OCI-LY7 (cell line): ENCODE results near the gene STRBP. TPM values are rescaled to one million over a fixed set of nuclear protein-coding genes. Genes with fewer than 3 reads are reported as not detected.

Experiments used
- BruUV-seq: library from RNA; stranded (reverse); fragments of 400-500 nt; replicated peaks from 2 replicates; lab custom pipeline; 2021; lab: Mats Ljungman, UMichigan
- CTCF ChIA-PET: fragments of 300-600 bp; sonication (Branson Sonifier 250); formaldehyde crosslinking; loops from one replicate; lab custom pipeline; 2022; ENCODE audit warnings: antibody characterized with exemption; ENCODE audit not compliant: unreplicated experiment; lab: Charles Lee
- POLR2A ChIA-PET: fragments of 300-600 bp; sonication (Branson Sonifier 250); formaldehyde crosslinking; loops from one replicate; lab custom pipeline; 2022; ENCODE audit warnings: antibody characterized with exemption; lab: Charles Lee
- DNase-seq: peaks from one replicate; pipeline ENCODE4 v3.0.0-alpha.2; 2015; ENCODE audit warnings: low spot score
- H2AFZ ChIP-seq: fragments of 200-600 bp; sonication (generic), shearing (Covaris generic); 2 replicates; pipeline ENCODE4 v1.6.1; 2014; ENCODE audit warnings: mild to moderate bottlenecking, antibody characterized with exemption, low read length, moderate library complexity
- H3K27ac ChIP-seq: fragments of 200-600 bp; sonication (generic); 2 replicates; pipeline ENCODE4 v1.5.1; 2014; ENCODE audit warnings: mixed run types, low read depth, mild to moderate bottlenecking, moderate library complexity, low read length, inconsistent platforms; ENCODE audit not compliant: poor library complexity, severe bottlenecking
- H3K36me3 ChIP-seq: fragments of 200-600 bp; sonication (generic); 2 replicates; pipeline ENCODE4 v1.6.1; 2014; ENCODE audit warnings: mild to moderate bottlenecking, antibody characterized with exemption, low read length, moderate library complexity, mixed read lengths; ENCODE audit not compliant: insufficient read depth
- H3K4me1 ChIP-seq: fragments of 200-600 bp; sonication (generic); 2 replicates; pipeline ENCODE4 v1.5.1; 2014; ENCODE audit warnings: mild to moderate bottlenecking, low read length; ENCODE audit not compliant: insufficient read depth, poor library complexity, severe bottlenecking
- H3K4me2 ChIP-seq: fragments of 200-600 bp; sonication (generic); 2 replicates; pipeline ENCODE4 v1.6.1; 2014; ENCODE audit warnings: mild to moderate bottlenecking, low read length
- H3K4me3 ChIP-seq: fragments of 200-600 bp; sonication (generic); 2 replicates; pipeline ENCODE4 v1.5.1; 2014; ENCODE audit warnings: mild to moderate bottlenecking, low read depth, low read length; ENCODE audit not compliant: poor library complexity, severe bottlenecking
- H3K79me2 ChIP-seq: fragments of 200-600 bp; sonication (generic); 2 replicates; pipeline ENCODE4 v1.6.1; 2016; ENCODE audit warnings: low read depth, mild to moderate bottlenecking, low read length, moderate library complexity, mixed read lengths; ENCODE audit not compliant: insufficient read depth
- H3K9me2 ChIP-seq: fragments of 200-600 bp; sonication (generic); 2 replicates; pipeline ENCODE4 v1.6.1; 2016; ENCODE audit warnings: mild to moderate bottlenecking, low read length, mixed read lengths; ENCODE audit not compliant: insufficient read depth
- H3K9me3 ChIP-seq: fragments of 200-600 bp; sonication (generic); 2 replicates; pipeline ENCODE4 v1.6.1; 2014; ENCODE audit warnings: mild to moderate bottlenecking, mixed run types, low read length, mixed read lengths
- H4K20me1 ChIP-seq: fragments of 200-600 bp; sonication (generic); 2 replicates; pipeline ENCODE4 v1.6.1; 2014; ENCODE audit warnings: mild to moderate bottlenecking, antibody characterized with exemption, low read length, moderate library complexity, mixed read lengths; ENCODE audit not compliant: insufficient read depth
- EZH2phosphoT487 ChIP-seq: fragments of 200-600 bp; sonication (generic); IDR thresholded peaks from 2 replicates; pipeline ENCODE4 v1.6.1; 2018; ENCODE audit warnings: low read depth, borderline replicate concordance, mild to moderate bottlenecking, mixed run types, antibody characterized with exemption, low read length, moderate library complexity, mixed read lengths
- intact Hi-C: fragments of 100-400 bp; cut with micrococcal nuclease; formaldehyde crosslinking; loops from one replicate; pipeline ENCODE4 v1.10.0; 2022; ENCODE audit not compliant: unreplicated experiment
- total RNA-seq, 2 experiments: library from RNA; depleted of rRNA in 1 of 2; stranded (reverse); fragments of >200 nt in 1 of 2; shearing (Covaris generic) in 1 of 2; gene quantifications; 2 replicates each; pipeline ENCODE4 v1.2.3, GENCODE V29; 2014 to 2022
- TF ChIP-seq, protein P1 (sequence below): fragments of 200-600 bp; sonication (generic); conservative IDR thresholded peaks from 2 replicates; pipeline ENCODE4 v1.5.1; 2014; ENCODE audit warnings: mild to moderate bottlenecking, antibody characterized with exemption, low read length, moderate library complexity, mixed read lengths

The STRBP gene
- total RNA-seq, 2 experiments from 2014 or later, result 82.8 to 179 TPM

DNA sequence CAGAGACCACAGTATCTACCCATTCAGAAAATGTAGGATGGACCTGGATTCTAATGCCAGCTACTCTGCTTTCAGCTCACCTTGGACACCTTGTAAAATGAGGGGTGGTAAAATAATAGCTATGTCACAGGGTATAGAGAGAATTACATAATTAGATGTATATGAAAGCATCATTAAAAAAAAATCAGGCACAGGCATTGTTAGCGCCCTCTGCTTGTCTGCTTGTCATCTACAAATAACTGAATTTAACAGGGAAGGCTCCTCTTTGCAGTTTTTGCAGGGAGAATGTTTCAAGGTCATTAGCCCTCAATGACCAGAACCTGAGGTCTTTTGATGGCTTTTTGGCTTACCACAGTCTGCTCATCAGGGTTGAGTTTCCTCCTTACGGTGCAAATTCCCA, 176.9 kb downstream of the STRBP start:
- peak overlapping the region; percentile 60 for H3K27ac ChIP-seq
- intact Hi-C loops, result no loop called here
- no peak overlapping the region for H2AFZ ChIP-seq
- ChIA-PET POLR2A (interaction anchor here (0.9 to 2.3 kb wide), 7 partner anchors 10 to 248 kb away, joined by 3 to 10 read pairs (median 6); no protein-coding TSS in a partner anchor), CTCF (interaction anchor here (0.5 to 3.3 kb wide), 4 partner anchors 19 to 259 kb away, joined by 3 to 11 read pairs (median 3); no protein-coding TSS in a partner anchor)
- no peaks in the 10 kb centered on the region for H3K9me2 ChIP-seq
- H4K20me1 ChIP-seq, result no peaks in the 10 kb centered on the region
- peaks cover 65% of the 10 kb centered on the region for H3K36me3 ChIP-seq
- TF ChIP-seq EZH2phosphoT487, result no peak
- TF ChIP-seq, protein P1, sequence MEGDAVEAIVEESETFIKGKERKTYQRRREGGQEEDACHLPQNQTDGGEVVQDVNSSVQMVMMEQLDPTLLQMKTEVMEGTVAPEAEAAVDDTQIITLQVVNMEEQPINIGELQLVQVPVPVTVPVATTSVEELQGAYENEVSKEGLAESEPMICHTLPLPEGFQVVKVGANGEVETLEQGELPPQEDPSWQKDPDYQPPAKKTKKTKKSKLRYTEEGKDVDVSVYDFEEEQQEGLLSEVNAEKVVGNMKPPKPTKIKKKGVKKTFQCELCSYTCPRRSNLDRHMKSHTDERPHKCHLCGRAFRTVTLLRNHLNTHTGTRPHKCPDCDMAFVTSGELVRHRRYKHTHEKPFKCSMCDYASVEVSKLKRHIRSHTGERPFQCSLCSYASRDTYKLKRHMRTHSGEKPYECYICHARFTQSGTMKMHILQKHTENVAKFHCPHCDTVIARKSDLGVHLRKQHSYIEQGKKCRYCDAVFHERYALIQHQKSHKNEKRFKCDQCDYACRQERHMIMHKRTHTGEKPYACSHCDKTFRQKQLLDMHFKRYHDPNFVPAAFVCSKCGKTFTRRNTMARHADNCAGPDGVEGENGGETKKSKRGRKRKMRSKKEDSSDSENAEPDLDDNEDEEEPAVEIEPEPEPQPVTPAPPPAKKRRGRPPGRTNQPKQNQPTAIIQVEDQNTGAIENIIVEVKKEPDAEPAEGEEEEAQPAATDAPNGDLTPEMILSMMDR, result peak; percentile 88
- no peak overlapping the region for H3K4me3 ChIP-seq
- peak overlapping the region; percentile 63 for H3K4me2 ChIP-seq
- peaks cover 80% of the 10 kb centered on the region for H3K4me1 ChIP-seq
- DNase-seq, result peak; percentile 51
- BruUV-seq, result no TSS peak
- no peaks in the 10 kb centered on the region for H3K79me2 ChIP-seq
- peaks cover 6% of the 10 kb centered on the region; the same call in 1 of the 2 replicates for H3K9me3 ChIP-seq

DNA sequence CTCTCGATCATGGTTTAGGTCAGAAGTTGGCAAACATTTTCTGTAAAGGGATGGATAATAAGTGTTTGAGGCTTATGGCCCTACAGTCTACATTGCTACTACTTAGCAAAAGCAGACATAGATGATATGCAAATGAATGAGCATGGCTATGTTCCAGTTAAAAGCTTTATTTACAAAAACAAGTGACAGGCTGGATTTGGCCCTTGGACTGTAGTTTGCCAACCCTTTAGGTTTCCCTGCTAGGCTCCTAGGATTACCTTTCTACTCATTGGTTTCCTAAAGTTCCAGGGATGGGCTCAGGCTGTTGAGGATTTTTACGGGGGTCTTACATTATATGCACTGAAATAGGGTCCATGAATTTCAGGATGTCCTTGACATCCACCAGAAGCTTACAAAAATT, 177.4 kb downstream of the STRBP start:
- CTCF ChIA-PET, result interaction anchor here (0.5 to 3.3 kb wide), 6 partner anchors 11 to 259 kb away, joined by 3 to 11 read pairs (median 3); no protein-coding TSS in a partner anchor
- H3K9me3 ChIP-seq, result peaks cover 6% of the 10 kb centered on the region; the same call in 1 of the 2 replicates
- no peaks in the 10 kb centered on the region for H3K9me2 ChIP-seq
- DNase-seq, result no peak
- intact Hi-C loops, result no loop called here
- no peak overlapping the region; the same call in 1 of the 2 replicates for H2AFZ ChIP-seq
- POLR2A ChIA-PET, result interaction anchor here (0.6 to 2.3 kb wide), 13 partner anchors 11 to 253 kb away, joined by 3 to 10 read pairs (median 4); no protein-coding TSS in a partner anchor
- H4K20me1 ChIP-seq, result no peaks in the 10 kb centered on the region
- TF ChIP-seq, protein P1, result no peak
- no peak for TF ChIP-seq EZH2phosphoT487
- peaks cover 60% of the 10 kb centered on the region for H3K36me3 ChIP-seq
- peak overlapping the region; percentile 23 for H3K4me3 ChIP-seq
- peaks cover 83% of the 10 kb centered on the region for H3K4me1 ChIP-seq
- peak overlapping the region; percentile 60 for H3K27ac ChIP-seq
- H3K79me2 ChIP-seq, result no peaks in the 10 kb centered on the region
- BruUV-seq, result no TSS peak
- H3K4me2 ChIP-seq, result peak overlapping the region; percentile 63
